Duodenal mucosa (tissue), 2 donors: ENCODE data around the gene OSBPL10.

Experiments used
- H3K27ac ChIP-seq: one replicate; pipeline ENCODE4 v1.7.0; 2013; ENCODE audit warnings: low read depth, low read length
- H3K27me3 ChIP-seq, 2 donors: one replicate each; pipeline ENCODE4 v1.7.0; 2013; ENCODE audit warnings: low read length in 2 of 2, control low read depth in 1 of 2; ENCODE audit not compliant: insufficient read depth in 2 of 2, control insufficient read depth in 1 of 2
- H3K36me3 ChIP-seq, 2 donors: one replicate each; pipeline ENCODE4 v1.7.0; 2013; ENCODE audit warnings: low read length in 2 of 2, control low read depth in 1 of 2; ENCODE audit not compliant: insufficient read depth in 2 of 2, control insufficient read depth in 1 of 2
- H3K4me1 ChIP-seq, 2 donors: one replicate each; pipeline ENCODE4 v1.7.0; 2013; ENCODE audit warnings: low read length in 2 of 2, control low read depth in 1 of 2; ENCODE audit not compliant: insufficient read depth in 2 of 2, control insufficient read depth in 1 of 2
- H3K4me3 ChIP-seq, 2 donors: one replicate each; pipeline ENCODE4 v1.7.0; 2013; ENCODE audit warnings: low read length in 2 of 2, low read depth in 1 of 2
- H3K9ac ChIP-seq, 2 donors: one replicate each; pipeline ENCODE4 v1.7.0; 2013; ENCODE audit warnings: low read length in 2 of 2, low read depth in 1 of 2
- H3K9me3 ChIP-seq, 2 donors: one replicate each; pipeline ENCODE4 v1.7.0; 2013; ENCODE audit warnings: low read length in 2 of 2, control low read depth in 1 of 2; ENCODE audit not compliant: control insufficient read depth in 1 of 2

Gene OSBPL10

GRCh38 chr3:31929826-31930502 is 51.1 kb downstream of the OSBPL10 start:
- no peak overlapping the region for H3K9ac ChIP-seq
- no peaks in the 10 kb centered on the region for H3K36me3 ChIP-seq
- no peak overlapping the region for H3K27ac ChIP-seq
- no peaks in the 10 kb centered on the region for H3K27me3 ChIP-seq
- H3K9me3 ChIP-seq = no peaks in the 10 kb centered on the region
- H3K4me1 ChIP-seq = peaks cover 0 to 9% of the 10 kb centered on the region in 2 donors
- H3K4me3 ChIP-seq = no peak overlapping the region

- H3K4me3 ChIP-seq = peak overlapping the region; percentile 10 to 16
- no peaks in the 10 kb centered on the region for H3K27me3 ChIP-seq
- H3K27ac ChIP-seq = no peak overlapping the region
Measured at GRCh38 chr3:31927811-31928210, 53.3 kb downstream of the OSBPL10 start.

GRCh38 chr3:31926543-31926942 is 54.5 kb downstream of the OSBPL10 start:
- no peak overlapping the region for H3K9ac ChIP-seq
- no peak overlapping the region for H3K4me3 ChIP-seq
- H3K4me1 ChIP-seq = peaks cover 7 to 20% of the 10 kb centered on the region in 2 donors
- no peaks in the 10 kb centered on the region for H3K36me3 ChIP-seq
- no peaks in the 10 kb centered on the region for H3K9me3 ChIP-seq
- H3K27me3 ChIP-seq = no peaks in the 10 kb centered on the region
- H3K27ac ChIP-seq = no peak overlapping the region

More at GRCh38 chr3:31927811-31928210, 53.3 kb downstream of the OSBPL10 start:
- no peaks in the 10 kb centered on the region for H3K36me3 ChIP-seq
- H3K9ac ChIP-seq = no peak overlapping the region
- H3K4me1 ChIP-seq = peaks cover 7 to 17% of the 10 kb centered on the region in 2 donors
- no peaks in the 10 kb centered on the region for H3K9me3 ChIP-seq

- peaks cover 0 to 2% of the 10 kb centered on the region in 2 donors for H3K9me3 ChIP-seq
- no peaks in the 10 kb centered on the region for H3K27me3 ChIP-seq
- H3K4me1 ChIP-seq = peaks cover 7 to 20% of the 10 kb centered on the region in 2 donors
- no peak overlapping the region for H3K27ac ChIP-seq
- H3K9ac ChIP-seq = no peak overlapping the region
- H3K4me3 ChIP-seq = no peak overlapping the region
- no peaks in the 10 kb centered on the region for H3K36me3 ChIP-seq
Measured at GRCh38 chr3:31925271-31925630, 55.8 kb downstream of the OSBPL10 start.

GRCh38 chr3:31924610-31925270 is 56.3 kb downstream of the OSBPL10 start:
- peaks cover 7 to 22% of the 10 kb centered on the region in 2 donors for H3K4me1 ChIP-seq
- no peak overlapping the region for H3K9ac ChIP-seq
- no peak overlapping the region for H3K4me3 ChIP-seq
- H3K27ac ChIP-seq = no peak overlapping the region
- no peaks in the 10 kb centered on the region for H3K36me3 ChIP-seq
- no peaks in the 10 kb centered on the region for H3K27me3 ChIP-seq
- peaks cover 0 to 4% of the 10 kb centered on the region in 2 donors for H3K9me3 ChIP-seq

- Histone ChIP-seq H3K4me3 (peak overlapping the region; percentile 11 to 13), H3K27ac (no peak overlapping the region), H3K36me3 (no peaks in the 10 kb centered on the region), H3K27me3 (no peaks in the 10 kb centered on the region), H3K9me3 (peaks cover 0 to 4% of the 10 kb centered on the region in 2 donors), H3K9ac (no peak overlapping the region), H3K4me1 (peaks cover 13 to 38% of the 10 kb centered on the region in 2 donors)
Measured at GRCh38 chr3:31922962-31923361, 58.1 kb downstream of the OSBPL10 start.

GRCh38 chr3:31921837-31922236 is 59.2 kb downstream of the OSBPL10 start:
- Histone ChIP-seq H3K9ac (no peak overlapping the region), H3K27ac (no peak overlapping the region), H3K36me3 (no peaks in the 10 kb centered on the region), H3K4me3 (no peak overlapping the region), H3K9me3 (peaks cover 0 to 4% of the 10 kb centered on the region in 2 donors), H3K4me1 (peaks cover 18 to 38% of the 10 kb centered on the region in 2 donors), H3K27me3 (no peaks in the 10 kb centered on the region)

- Histone ChIP-seq H3K36me3 (no peaks in the 10 kb centered on the region), H3K27ac (no peak overlapping the region), H3K9me3 (peaks cover 0 to 4% of the 10 kb centered on the region in 2 donors), H3K9ac (no peak overlapping the region), H3K27me3 (no peaks in the 10 kb centered on the region), H3K4me1 (peaks cover 18 to 42% of the 10 kb centered on the region in 2 donors), H3K4me3 (no peak overlapping the region)
Measured at GRCh38 chr3:31920310-31920709, 60.8 kb downstream of the OSBPL10 start.

- Histone ChIP-seq H3K36me3 (no peaks in the 10 kb centered on the region), H3K9me3 (peaks cover 0 to 4% of the 10 kb centered on the region in 2 donors), H3K4me1 (peaks cover 18 to 42% of the 10 kb centered on the region in 2 donors), H3K27me3 (no peaks in the 10 kb centered on the region), H3K4me3 (no peak overlapping the region), H3K27ac (no peak overlapping the region), H3K9ac (no peak overlapping the region)
Measured at GRCh38 chr3:31919528-31919927, 61.5 kb downstream of the OSBPL10 start.
